ENCODE data around the gene SLN. TPM values are rescaled to one million over a fixed set of nuclear protein-coding genes. Genes with fewer than 3 reads are reported as not detected.
"Not testable (repeated sequence)": the region's sequence is repeated elsewhere in the genome, so short reads cannot be mapped to it uniquely, and the experiment has no call there.

The SLN gene
- total RNA-seq: not detected in 2 replicates

DNA sequence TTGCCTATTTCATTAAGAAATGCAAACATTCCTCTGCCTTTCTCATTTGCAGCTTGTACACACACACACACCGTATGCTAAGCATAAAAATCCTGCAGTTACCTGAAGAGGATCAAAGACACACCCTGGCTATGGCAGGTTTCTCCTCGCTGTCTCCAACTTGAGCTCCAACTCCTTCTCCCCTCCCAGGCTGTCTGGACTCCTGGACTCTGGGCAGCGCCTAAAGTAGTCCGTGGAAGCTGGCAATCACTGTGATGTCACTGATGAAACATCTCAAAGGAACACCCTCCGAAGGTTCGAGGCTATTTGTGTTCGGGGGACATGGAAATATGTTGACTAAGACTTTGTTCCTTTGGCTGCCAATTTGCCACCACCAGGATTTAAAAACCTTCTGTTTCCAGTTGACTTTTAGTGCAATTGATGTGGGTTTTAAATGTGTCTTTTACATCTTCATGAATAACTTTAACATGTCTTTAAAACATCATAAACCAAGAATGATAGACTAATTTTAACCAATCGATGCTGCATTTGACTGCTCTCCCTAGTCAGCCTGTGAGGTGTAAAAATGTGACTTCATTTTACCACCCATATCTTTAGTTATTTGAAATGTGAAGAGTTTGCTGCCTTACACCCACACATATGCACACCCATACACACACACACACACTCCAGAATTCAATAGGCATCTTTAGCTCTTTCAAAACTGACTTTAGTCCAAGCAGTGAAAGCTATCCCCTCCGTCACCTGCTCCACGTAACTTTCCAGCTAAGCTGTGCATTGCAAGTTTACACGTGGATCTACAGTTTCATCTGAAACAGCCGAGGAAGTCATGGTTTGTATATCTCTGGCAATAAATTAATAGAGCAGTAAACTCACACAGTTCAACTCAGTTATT is at the start of gene SLN:
Gene SLN, minus strand, starts transcription at position 196 of the 895 bp plus-strand sequence.
- no peak within 1 kb of the TSS for H3K4me3 ChIP-seq (ENCODE audit: low read depth, low read length)
- H3K27me3 ChIP-seq (ENCODE audit: control insufficient read depth, insufficient read depth, low read length): no peaks in the 10 kb centered on the region
- H3K36me3 ChIP-seq (ENCODE audit: control insufficient read depth, insufficient read depth, low read length): no peaks in the 10 kb centered on the region
- TF ChIP-seq, protein P1, sequence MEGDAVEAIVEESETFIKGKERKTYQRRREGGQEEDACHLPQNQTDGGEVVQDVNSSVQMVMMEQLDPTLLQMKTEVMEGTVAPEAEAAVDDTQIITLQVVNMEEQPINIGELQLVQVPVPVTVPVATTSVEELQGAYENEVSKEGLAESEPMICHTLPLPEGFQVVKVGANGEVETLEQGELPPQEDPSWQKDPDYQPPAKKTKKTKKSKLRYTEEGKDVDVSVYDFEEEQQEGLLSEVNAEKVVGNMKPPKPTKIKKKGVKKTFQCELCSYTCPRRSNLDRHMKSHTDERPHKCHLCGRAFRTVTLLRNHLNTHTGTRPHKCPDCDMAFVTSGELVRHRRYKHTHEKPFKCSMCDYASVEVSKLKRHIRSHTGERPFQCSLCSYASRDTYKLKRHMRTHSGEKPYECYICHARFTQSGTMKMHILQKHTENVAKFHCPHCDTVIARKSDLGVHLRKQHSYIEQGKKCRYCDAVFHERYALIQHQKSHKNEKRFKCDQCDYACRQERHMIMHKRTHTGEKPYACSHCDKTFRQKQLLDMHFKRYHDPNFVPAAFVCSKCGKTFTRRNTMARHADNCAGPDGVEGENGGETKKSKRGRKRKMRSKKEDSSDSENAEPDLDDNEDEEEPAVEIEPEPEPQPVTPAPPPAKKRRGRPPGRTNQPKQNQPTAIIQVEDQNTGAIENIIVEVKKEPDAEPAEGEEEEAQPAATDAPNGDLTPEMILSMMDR (IDR thresholded peaks at IDR 0.05; ENCODE audit: insufficient read depth, low read length, poor library complexity, severe bottlenecking): no peak
- no peak for DNase-seq (ENCODE audit: low read depth)

DNA sequence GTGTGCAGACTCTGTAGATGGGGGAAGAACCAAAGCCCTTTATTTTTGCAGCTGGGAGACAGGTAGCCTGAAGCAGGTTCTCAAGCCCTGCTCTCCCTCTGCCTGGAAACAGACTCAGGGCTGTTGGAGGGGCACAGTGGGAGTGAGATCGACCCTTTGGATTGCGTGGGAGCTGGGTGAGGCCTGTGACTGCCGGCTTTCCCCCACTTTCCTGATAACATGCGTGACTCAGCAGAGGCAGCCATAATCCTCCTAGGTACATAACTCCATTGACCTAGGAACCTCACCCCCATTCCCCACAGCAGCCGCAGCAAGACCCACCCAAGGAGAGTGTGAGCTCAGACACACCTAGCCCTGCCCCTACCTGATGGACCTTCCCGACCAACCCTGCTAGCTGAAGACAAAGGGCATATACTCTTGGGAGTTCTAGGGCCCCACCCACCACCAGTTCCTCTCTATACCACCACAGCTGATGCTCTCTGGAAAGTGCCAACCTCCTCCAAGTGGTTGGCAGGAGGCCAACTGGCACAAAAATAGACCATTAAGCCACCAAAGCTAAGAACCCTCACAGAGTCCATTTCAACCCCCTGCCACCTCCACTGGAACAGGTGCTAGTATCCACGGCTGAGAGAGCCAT is 47.0 kb upstream of the SLN start:
- not testable (repeated sequence) for DNase-seq (ENCODE audit: low read depth); H3K4me3 ChIP-seq (ENCODE audit: low read depth, low read length); H3K36me3 ChIP-seq (ENCODE audit: control insufficient read depth, insufficient read depth, low read length)

DNA sequence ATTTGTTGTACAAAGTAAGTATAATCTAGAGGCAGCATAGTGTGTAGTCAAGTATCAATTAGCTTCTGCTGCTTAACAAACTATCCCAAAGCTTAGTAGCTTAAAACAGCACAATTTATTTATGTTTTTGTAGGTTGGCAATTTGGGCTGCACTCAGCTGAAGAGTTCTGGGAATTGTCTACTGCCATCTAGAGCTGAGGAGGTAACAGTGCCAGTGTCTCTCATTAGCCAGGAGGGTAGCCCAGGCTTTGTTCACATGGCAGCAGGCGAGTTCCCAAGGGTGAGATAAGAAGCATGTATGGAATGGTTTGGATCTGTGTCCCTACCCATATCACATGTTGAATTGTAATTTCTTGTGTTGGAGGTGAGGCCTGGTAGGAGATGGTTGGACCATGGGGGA is 45.8 kb upstream of the SLN start:
- Histone ChIP-seq H3K27me3 (ENCODE audit: control insufficient read depth, insufficient read depth, low read length) (no peaks in the 10 kb centered on the region), H3K4me3 (ENCODE audit: low read depth, low read length) (no peak overlapping the region), H3K36me3 (ENCODE audit: control insufficient read depth, insufficient read depth, low read length) (no peaks in the 10 kb centered on the region)
- TF ChIP-seq, protein P1 (IDR thresholded peaks at IDR 0.05; ENCODE audit: insufficient read depth, low read length, poor library complexity, severe bottlenecking): no peak
- DNase-seq (ENCODE audit: low read depth): no peak

More for the DNA sequence above, 47.0 kb upstream of the SLN start:
- not testable (repeated sequence) for H3K27me3 ChIP-seq (ENCODE audit: control insufficient read depth, insufficient read depth, low read length)

DNA sequence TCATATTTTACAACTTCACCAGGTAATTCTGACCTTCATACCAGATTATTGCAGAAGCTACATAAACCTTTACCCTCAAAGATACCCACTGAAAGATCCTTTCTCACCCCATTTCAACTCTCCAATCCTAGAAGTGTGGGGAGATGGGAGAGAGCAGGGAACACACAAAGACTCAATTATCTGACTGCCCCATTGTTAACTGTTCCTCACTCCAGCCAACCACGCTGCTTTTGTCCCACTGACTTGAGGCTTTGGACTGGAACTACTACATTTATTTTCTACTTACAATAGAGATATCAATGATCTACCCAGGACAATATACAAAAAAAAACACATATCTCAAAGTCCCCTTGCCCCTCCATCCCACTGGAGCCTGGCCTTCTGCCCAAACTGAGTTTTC is 44.7 kb upstream of the SLN start:
- no peaks in the 10 kb centered on the region for H3K36me3 ChIP-seq (ENCODE audit: control insufficient read depth, insufficient read depth, low read length)
- H3K27me3 ChIP-seq (ENCODE audit: control insufficient read depth, insufficient read depth, low read length): no peaks in the 10 kb centered on the region
- TF ChIP-seq, protein P1 (IDR thresholded peaks at IDR 0.05; ENCODE audit: insufficient read depth, low read length, poor library complexity, severe bottlenecking): no peak
- H3K4me3 ChIP-seq (ENCODE audit: low read depth, low read length): no peak overlapping the region
- DNase-seq (ENCODE audit: low read depth): no peak

DNA sequence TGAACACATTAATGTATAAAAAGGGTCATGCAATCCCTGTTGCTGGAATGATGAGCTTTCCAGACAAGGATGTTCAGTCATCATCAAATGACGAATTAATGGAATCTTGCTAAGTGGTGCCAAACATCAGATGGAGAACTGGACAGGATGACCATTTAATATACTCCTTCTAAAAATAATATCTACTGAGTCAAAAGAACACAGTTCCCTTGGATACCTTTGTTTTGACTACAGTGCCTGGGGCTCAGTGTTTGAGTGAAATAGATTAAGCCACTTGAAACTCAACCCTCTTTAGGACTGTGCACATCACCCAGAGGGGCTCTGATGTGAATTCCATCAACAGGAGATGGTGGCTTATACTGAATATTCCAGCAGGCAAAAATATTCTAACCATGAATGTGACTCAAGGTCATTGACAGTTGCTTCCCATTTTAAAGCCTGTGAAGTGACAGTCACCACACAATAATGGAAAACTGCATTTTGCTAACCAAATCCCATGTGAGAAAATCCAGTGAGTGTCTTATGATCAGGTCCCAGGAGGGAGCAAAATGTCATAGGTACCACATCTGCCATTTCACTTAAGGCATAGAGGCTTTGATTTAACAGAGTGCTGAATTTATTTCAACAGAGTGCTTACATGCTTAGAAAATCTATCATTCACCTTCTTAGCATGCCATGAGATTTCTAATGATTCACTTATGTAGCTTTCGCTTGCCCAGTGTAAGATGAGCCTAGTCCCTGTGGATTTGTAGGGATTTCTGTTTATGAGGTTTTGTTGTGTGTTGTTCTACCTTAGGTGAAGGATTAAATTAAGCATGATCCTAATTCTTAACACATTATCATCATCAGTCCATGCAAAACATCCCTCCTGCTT is 41.3 kb upstream of the SLN start:
- TF ChIP-seq, protein P1 (IDR thresholded peaks at IDR 0.05; ENCODE audit: insufficient read depth, low read length, poor library complexity, severe bottlenecking): no peak

DNA sequence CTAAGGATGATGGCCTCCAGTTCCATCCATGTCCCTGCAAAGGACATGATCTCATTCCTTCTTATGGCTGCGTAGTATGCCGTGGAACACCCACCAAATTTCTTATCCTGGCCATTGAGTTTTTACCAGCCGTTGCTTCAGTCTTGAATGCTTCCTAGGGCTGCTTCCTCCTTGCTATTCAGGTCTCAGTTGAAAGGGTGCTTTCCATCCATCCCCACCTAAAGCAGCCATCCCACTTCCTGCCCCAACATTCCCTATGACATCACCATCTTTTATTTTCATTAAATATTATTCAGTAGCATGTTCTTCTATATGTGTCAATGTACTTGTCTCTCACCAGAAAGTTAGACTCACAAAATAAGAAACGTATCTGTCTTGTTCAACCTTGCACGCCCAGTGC is 40.7 kb upstream of the SLN start:
- H3K36me3 ChIP-seq (ENCODE audit: control insufficient read depth, insufficient read depth, low read length): no peaks in the 10 kb centered on the region
- no peak for DNase-seq (ENCODE audit: low read depth)
- no peaks in the 10 kb centered on the region for H3K27me3 ChIP-seq (ENCODE audit: control insufficient read depth, insufficient read depth, low read length)
- TF ChIP-seq, protein P1 (IDR thresholded peaks at IDR 0.05; ENCODE audit: insufficient read depth, low read length, poor library complexity, severe bottlenecking): no peak
- no peak overlapping the region for H3K4me3 ChIP-seq (ENCODE audit: low read depth, low read length)

More for the DNA sequence above, 41.3 kb upstream of the SLN start:
- Histone ChIP-seq H3K4me3 (ENCODE audit: low read depth, low read length) (no peak overlapping the region), H3K36me3 (ENCODE audit: control insufficient read depth, insufficient read depth, low read length) (no peaks in the 10 kb centered on the region), H3K27me3 (ENCODE audit: control insufficient read depth, insufficient read depth, low read length) (no peaks in the 10 kb centered on the region)
- no peak for DNase-seq (ENCODE audit: low read depth)
